Neuronal stem cell (in vitro differentiated cells): Measurements from ENCODE around the gene PRKACB.

Source experiments
- DNase-seq: peaks from one replicate; pipeline ENCODE4 v3.0.0-alpha.2; 2013; ENCODE audit warnings: low spot score
- H2AFZ ChIP-seq: one replicate; pipeline ENCODE4 v1.6.1; 2013; ENCODE audit warnings: mild to moderate bottlenecking, low read length, inconsistent platforms
- H2AK5ac ChIP-seq: 2 replicates; pipeline ENCODE4 v1.6.1; 2013; ENCODE audit warnings: low read depth, mild to moderate bottlenecking, inconsistent platforms, low read length, moderate library complexity, mixed read lengths
- H2BK120ac ChIP-seq: 2 replicates; pipeline ENCODE4 v1.6.1; 2013; ENCODE audit warnings: low read depth, mild to moderate bottlenecking, inconsistent platforms, low read length, moderate library complexity, mixed read lengths
- H2BK12ac ChIP-seq: one replicate; pipeline ENCODE4 v1.6.1; 2013; ENCODE audit warnings: low read length, inconsistent platforms
- H2BK15ac ChIP-seq: 2 replicates; pipeline ENCODE4 v1.6.1; 2013; ENCODE audit warnings: mild to moderate bottlenecking, low read length, inconsistent platforms, mixed read lengths
- H2BK5ac ChIP-seq: one replicate; pipeline ENCODE4 v1.6.1; 2013; ENCODE audit warnings: inconsistent platforms, mild to moderate bottlenecking, low read length, moderate library complexity
- H3K14ac ChIP-seq: one replicate; pipeline ENCODE4 v1.6.1; 2013; ENCODE audit warnings: low read length, inconsistent platforms
- H3K18ac ChIP-seq: 2 replicates; pipeline ENCODE4 v1.6.1; 2013; ENCODE audit warnings: low read length, inconsistent platforms
- H3K23ac ChIP-seq: 2 replicates; pipeline ENCODE4 v1.6.1; 2013; ENCODE audit warnings: low read depth, mild to moderate bottlenecking, mixed read lengths, low read length, inconsistent platforms; ENCODE audit not compliant: poor library complexity
- H3K27ac ChIP-seq: replicated peaks from 3 replicates; pipeline ENCODE4 v1.5.1; 2013; ENCODE audit warnings: low read length, inconsistent platforms
- H3K27me3 ChIP-seq, 3 experiments: 2 replicates each; pipeline ENCODE4 v1.6.1; 2013; ENCODE audit warnings: low read length in 3 of 3, mild to moderate bottlenecking in 2 of 3, inconsistent platforms in 1 of 3, low read depth in 1 of 3, mixed read lengths in 1 of 3, moderate library complexity in 1 of 3; ENCODE audit not compliant: control insufficient read depth in 3 of 3, insufficient read depth in 3 of 3
- H3K36me3 ChIP-seq, 2 donors: replicated peaks in 1 of 2; 2 replicates each; pipeline ENCODE4 v1.6.1; 2013; ENCODE audit warnings: low read length in 2 of 2; ENCODE audit not compliant: control insufficient read depth in 2 of 2, insufficient read depth in 2 of 2
- H3K4ac ChIP-seq: 2 replicates; pipeline ENCODE4 v1.6.1; 2013; ENCODE audit warnings: inconsistent platforms, mild to moderate bottlenecking, low read length, moderate library complexity
- H3K4me1 ChIP-seq, 2 donors: 1 replicate in 1 of 2; 2 replicates in 1 of 2; pipeline ENCODE4 v1.6.1; 2013; ENCODE audit warnings: low read length in 2 of 2, low read depth in 1 of 2; ENCODE audit not compliant: control insufficient read depth in 2 of 2, insufficient read depth in 1 of 2
- H3K4me2 ChIP-seq: one replicate; pipeline ENCODE4 v1.6.1; 2013; ENCODE audit warnings: mild to moderate bottlenecking, low read length, inconsistent platforms; ENCODE audit not compliant: insufficient read depth, poor library complexity, severe bottlenecking
- H3K4me3 ChIP-seq, 2 donors: 2 replicates each; pipeline ENCODE4 v1.5.1; 2013; ENCODE audit warnings: low read length in 2 of 2, mild to moderate bottlenecking in 2 of 2, inconsistent platforms in 1 of 2, moderate library complexity in 1 of 2
- H3K79me1 ChIP-seq: one replicate; pipeline ENCODE4 v1.6.1; 2013; ENCODE audit warnings: low read depth, mild to moderate bottlenecking, inconsistent platforms, low read length, moderate library complexity
- H3K9ac ChIP-seq: one replicate; pipeline ENCODE4 v1.6.1; 2013; ENCODE audit warnings: mild to moderate bottlenecking, low read depth, low read length, inconsistent platforms; ENCODE audit not compliant: poor library complexity
- H3K9me3 ChIP-seq, 2 donors: replicated peaks in 1 of 2; 2 replicates each; pipeline versions ENCODE3 to v1.6.1; 2013; ENCODE audit warnings: low read length in 2 of 2, mild to moderate bottlenecking in 2 of 2, inconsistent platforms in 1 of 2, low read depth in 1 of 2, mixed read lengths in 1 of 2, moderate library complexity in 1 of 2; ENCODE audit not compliant: control insufficient read depth in 2 of 2, insufficient read depth in 1 of 2
- H4K8ac ChIP-seq: one replicate; pipeline ENCODE4 v1.6.1; 2013; ENCODE audit warnings: low read depth, mild to moderate bottlenecking, inconsistent platforms, low read length, moderate library complexity
- H4K91ac ChIP-seq: one replicate; pipeline ENCODE4 v1.6.1; 2013; ENCODE audit warnings: low read length, low read depth, mild to moderate bottlenecking, inconsistent platforms; ENCODE audit not compliant: poor library complexity
- WGBS, 2 donors: extraction: QIAGEN DNeasy Blood & Tissue Kit; methylation state at CpG; one replicate each; pipeline ENCODE4 v1.1.7; 2013; ENCODE audit warnings: missing lambda C conversion rate in 2 of 2, mixed read lengths in 1 of 2; ENCODE audit not compliant: insufficient read length in 2 of 2, insufficient replicate concordance in 1 of 2; ENCODE audit errors: extremely low coverage in 2 of 2; 5-methylcytosine and 5-hydroxymethylcytosine counted together

Gene PRKACB

GRCh38 chr1:84110629-84111028 is 33.4 kb upstream of the PRKACB start:
- H3K36me3 ChIP-seq = no peaks in the 10 kb centered on the region

GRCh38 chr1:84116558-84116957 is 27.5 kb upstream of the PRKACB start:
- Histone ChIP-seq H2BK120ac (no peak overlapping the region), H3K4me2 (no peak overlapping the region), H2AK5ac (no peak overlapping the region), H3K4me3 (no peak overlapping the region), H4K8ac (no peak overlapping the region), H3K27ac (no peak overlapping the region), H3K23ac (no peak overlapping the region), H3K36me3 (peaks cover 0 to 5% of the 10 kb centered on the region in 2 donors), H2BK15ac (no peak overlapping the region), H3K27me3 (no peaks in the 10 kb centered on the region), H3K9me3 (no peaks in the 10 kb centered on the region), H3K4me1 (no peaks in the 10 kb centered on the region), H3K4ac (no peak overlapping the region), H3K14ac (no peak overlapping the region), H3K18ac (no peak overlapping the region), H2AFZ (no peak overlapping the region), H4K91ac (no peak overlapping the region), H2BK12ac (no peak overlapping the region), H3K9ac (no peak overlapping the region), H3K79me1 (no peaks in the 10 kb centered on the region), H2BK5ac (no peak overlapping the region)
- no peak for DNase-seq
- WGBS, 2 donors = no CpG with 5 or more reads among the region's 2 CpGs

More at GRCh38 chr1:84110629-84111028, 33.4 kb upstream of the PRKACB start:
- no peak overlapping the region for H3K14ac ChIP-seq
- no peak overlapping the region for H3K4me2 ChIP-seq
- no peak overlapping the region for H2BK12ac ChIP-seq
- H3K9ac ChIP-seq = no peak overlapping the region
- H3K9me3 ChIP-seq = no peaks in the 10 kb centered on the region
- DNase-seq = no peak
- no peak overlapping the region for H3K4ac ChIP-seq
- H2AFZ ChIP-seq = no peak overlapping the region
- no peak overlapping the region for H3K18ac ChIP-seq
- H3K27ac ChIP-seq = no peak overlapping the region
- H4K91ac ChIP-seq = no peak overlapping the region
- no peaks in the 10 kb centered on the region for H3K79me1 ChIP-seq
- H3K4me1 ChIP-seq = no peaks in the 10 kb centered on the region
- H3K27me3 ChIP-seq = no peaks in the 10 kb centered on the region
- WGBS, 2 donors = no CpG with 5 or more reads among the region's 1 CpG
- no peak overlapping the region for H3K4me3 ChIP-seq
- no peak overlapping the region for H2BK15ac ChIP-seq
- H4K8ac ChIP-seq = no peak overlapping the region
- no peak overlapping the region for H3K23ac ChIP-seq
- H2BK120ac ChIP-seq = no peak overlapping the region
- H2BK5ac ChIP-seq = no peak overlapping the region
- no peak overlapping the region for H2AK5ac ChIP-seq

GRCh38 chr1:84117868-84118267 is 26.2 kb upstream of the PRKACB start:
- no peak for DNase-seq
- H3K14ac ChIP-seq = no peak overlapping the region
- H4K91ac ChIP-seq = no peak overlapping the region
- no peak overlapping the region for H2BK120ac ChIP-seq
- H2BK5ac ChIP-seq = no peak overlapping the region
- H2BK12ac ChIP-seq = no peak overlapping the region
- H2BK15ac ChIP-seq = no peak overlapping the region
- H3K4me2 ChIP-seq = no peak overlapping the region
- H3K4ac ChIP-seq = no peak overlapping the region
- H3K79me1 ChIP-seq = no peaks in the 10 kb centered on the region
- no peaks in the 10 kb centered on the region for H3K27me3 ChIP-seq
- no peak overlapping the region for H3K23ac ChIP-seq
- H3K36me3 ChIP-seq = peaks cover 0 to 5% of the 10 kb centered on the region in 2 donors
- H2AFZ ChIP-seq = no peak overlapping the region
- H4K8ac ChIP-seq = no peak overlapping the region
- H2AK5ac ChIP-seq = no peak overlapping the region
- H3K18ac ChIP-seq = no peak overlapping the region
- no peak overlapping the region for H3K4me3 ChIP-seq
- no CpG with 5 or more reads among the region's 1 CpG for WGBS, 2 donors
- H3K9me3 ChIP-seq = no peaks in the 10 kb centered on the region
- H3K4me1 ChIP-seq = no peaks in the 10 kb centered on the region
- H3K27ac ChIP-seq = no peak overlapping the region
- no peak overlapping the region for H3K9ac ChIP-seq

GRCh38 chr1:84121360-84121759 is 22.7 kb upstream of the PRKACB start:
- Histone ChIP-seq H3K79me1 (no peaks in the 10 kb centered on the region), H3K4ac (no peak overlapping the region), H2AFZ (no peak overlapping the region), H3K4me3 (no peak overlapping the region), H3K4me2 (no peak overlapping the region), H2BK15ac (no peak overlapping the region), H2AK5ac (no peak overlapping the region), H3K18ac (no peak overlapping the region), H3K9ac (no peak overlapping the region), H3K27ac (no peak overlapping the region), H3K36me3 (peaks cover 1 to 5% of the 10 kb centered on the region in 2 donors), H4K8ac (no peak overlapping the region), H2BK120ac (no peak overlapping the region), H3K23ac (no peak overlapping the region), H4K91ac (no peak overlapping the region), H3K9me3 (peaks cover 2 to 3% of the 10 kb centered on the region in 2 donors), H2BK5ac (no peak overlapping the region), H3K27me3 (no peaks in the 10 kb centered on the region), H2BK12ac (no peak overlapping the region), H3K14ac (no peak overlapping the region), H3K4me1 (no peaks in the 10 kb centered on the region)
- no peak for DNase-seq
- WGBS, 2 donors = no CpG with 5 or more reads among the region's 1 CpG
